ENCODE results near the gene CCNF.

Gene CCNF

DNA sequence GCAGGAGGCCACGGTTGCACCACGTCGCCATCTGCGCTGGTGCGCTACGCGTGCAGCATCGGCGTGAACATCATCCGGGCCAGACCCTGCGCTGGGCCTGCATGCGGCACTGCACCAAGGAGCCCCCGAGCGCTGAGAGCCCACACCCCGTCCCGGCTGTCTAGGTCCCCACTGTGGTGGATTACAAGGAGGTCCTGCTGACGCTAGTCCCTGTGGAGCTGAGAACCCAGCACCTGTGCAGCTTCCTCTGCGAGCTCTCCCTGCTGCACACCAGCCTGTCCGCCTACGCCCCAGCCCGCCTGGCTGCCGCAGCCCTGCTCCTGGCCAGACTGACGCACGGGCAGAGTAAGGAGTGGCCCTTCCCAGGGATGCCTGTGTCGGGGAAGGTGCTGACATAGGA is 19.9 kb downstream of the CCNF start:
- Histone ChIP-seq H3K27me3 (ENCODE audit: control insufficient read depth, insufficient read depth, low read length) (no peaks in the 10 kb centered on the region), H3K9ac (ENCODE audit: low read depth, low read length) (no peak overlapping the region), H3K36me3 (ENCODE audit: control insufficient read depth, insufficient read depth, low read length) (peaks cover 80% of the 10 kb centered on the region), H3K4me3 (ENCODE audit: low read depth, low read length) (no peak overlapping the region), H3K9me3 (ENCODE audit: control insufficient read depth, insufficient read depth, low read length) (no peaks in the 10 kb centered on the region), H3K4me1 (ENCODE audit: control insufficient read depth, insufficient read depth, low read length) (no peaks in the 10 kb centered on the region)

DNA sequence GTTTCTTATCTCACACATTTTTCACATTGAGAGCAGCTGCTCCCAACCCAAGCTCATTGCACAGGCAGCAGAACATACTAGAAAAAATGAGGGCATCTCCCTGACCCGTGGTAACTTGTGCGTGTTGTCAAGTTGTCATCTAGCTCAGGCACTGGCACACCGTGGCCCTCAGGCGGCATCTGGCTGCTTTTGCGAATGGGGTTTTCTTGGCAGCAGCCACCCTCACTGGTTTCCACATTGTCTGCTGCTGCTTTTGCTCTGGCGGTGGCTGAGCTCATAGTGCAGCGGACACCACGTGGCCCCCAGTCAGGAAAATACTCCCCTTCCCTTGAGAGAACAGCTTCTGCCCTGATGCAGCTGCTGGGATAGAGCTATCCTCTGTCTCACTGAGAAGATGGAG is 21.3 kb downstream of the CCNF start:
- Histone ChIP-seq H3K9me3 (ENCODE audit: control insufficient read depth, insufficient read depth, low read length) (no peaks in the 10 kb centered on the region), H3K4me3 (ENCODE audit: low read depth, low read length) (no peak overlapping the region), H3K9ac (ENCODE audit: low read depth, low read length) (no peak overlapping the region), H3K27me3 (ENCODE audit: control insufficient read depth, insufficient read depth, low read length) (no peaks in the 10 kb centered on the region), H3K4me1 (ENCODE audit: control insufficient read depth, insufficient read depth, low read length) (no peaks in the 10 kb centered on the region), H3K36me3 (ENCODE audit: control insufficient read depth, insufficient read depth, low read length) (peaks cover 76% of the 10 kb centered on the region)

DNA sequence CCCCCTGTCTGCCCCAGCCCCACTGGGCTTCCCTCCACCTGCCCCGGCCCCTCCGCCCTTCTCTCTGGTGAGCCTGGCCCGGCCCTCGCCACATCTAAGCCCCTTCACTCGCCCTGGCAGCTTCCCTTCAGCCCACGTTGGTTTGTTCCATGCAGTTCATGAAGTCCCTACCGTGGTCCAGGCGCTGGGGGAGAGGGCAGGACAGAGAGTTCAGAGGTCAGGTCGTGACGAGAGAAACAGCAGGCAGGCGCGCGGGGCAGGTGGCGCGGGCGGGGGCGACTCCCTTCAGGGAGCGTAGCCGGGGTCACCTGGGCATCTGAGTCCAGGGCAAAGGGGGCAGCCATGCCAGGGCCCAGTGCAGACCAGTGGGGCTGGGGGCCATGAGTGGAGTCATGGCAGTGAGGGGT is 21.7 kb downstream of the CCNF start:
- Histone ChIP-seq H3K9me3 (ENCODE audit: control insufficient read depth, insufficient read depth, low read length) (no peaks in the 10 kb centered on the region), H3K4me3 (ENCODE audit: low read depth, low read length) (no peak overlapping the region)

DNA sequence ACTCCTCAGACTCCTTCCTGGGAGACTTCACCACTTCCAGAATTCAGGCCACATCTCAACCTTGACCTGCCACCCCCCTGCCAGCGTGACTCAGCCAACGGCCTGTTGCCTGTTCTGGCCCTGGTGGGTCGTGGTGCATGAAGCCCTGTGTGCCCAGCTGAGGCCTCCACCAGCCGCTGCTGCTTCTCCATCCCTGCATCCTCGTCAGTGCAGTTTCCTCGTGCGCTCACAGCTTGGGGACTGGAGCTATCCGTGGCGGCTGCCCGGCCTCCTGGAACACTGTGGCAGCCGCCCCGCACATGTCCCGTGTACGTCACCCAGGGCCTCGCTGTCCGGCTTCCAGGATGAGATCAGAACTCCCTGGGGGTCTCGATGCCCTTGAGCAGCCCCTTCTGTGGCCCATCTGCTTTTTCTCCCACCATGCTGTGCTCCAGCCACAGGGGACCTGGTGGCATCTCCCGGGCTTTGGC is 22.6 kb downstream of the CCNF start:
- H3K9ac ChIP-seq (ENCODE audit: low read depth, low read length), result no peak overlapping the region
- H3K36me3 ChIP-seq (ENCODE audit: control insufficient read depth, insufficient read depth, low read length), result peaks cover 71% of the 10 kb centered on the region
- no peaks in the 10 kb centered on the region for H3K9me3 ChIP-seq (ENCODE audit: control insufficient read depth, insufficient read depth, low read length)
- no peaks in the 10 kb centered on the region for H3K4me1 ChIP-seq (ENCODE audit: control insufficient read depth, insufficient read depth, low read length)
- no peaks in the 10 kb centered on the region for H3K27me3 ChIP-seq (ENCODE audit: control insufficient read depth, insufficient read depth, low read length)
- H3K4me3 ChIP-seq (ENCODE audit: low read depth, low read length), result no peak overlapping the region

More for the DNA sequence above, 21.7 kb downstream of the CCNF start:
- H3K4me1 ChIP-seq (ENCODE audit: control insufficient read depth, insufficient read depth, low read length), result no peaks in the 10 kb centered on the region
- no peaks in the 10 kb centered on the region for H3K27me3 ChIP-seq (ENCODE audit: control insufficient read depth, insufficient read depth, low read length)
- H3K9ac ChIP-seq (ENCODE audit: low read depth, low read length), result no peak overlapping the region
- peaks cover 75% of the 10 kb centered on the region for H3K36me3 ChIP-seq (ENCODE audit: control insufficient read depth, insufficient read depth, low read length)

DNA sequence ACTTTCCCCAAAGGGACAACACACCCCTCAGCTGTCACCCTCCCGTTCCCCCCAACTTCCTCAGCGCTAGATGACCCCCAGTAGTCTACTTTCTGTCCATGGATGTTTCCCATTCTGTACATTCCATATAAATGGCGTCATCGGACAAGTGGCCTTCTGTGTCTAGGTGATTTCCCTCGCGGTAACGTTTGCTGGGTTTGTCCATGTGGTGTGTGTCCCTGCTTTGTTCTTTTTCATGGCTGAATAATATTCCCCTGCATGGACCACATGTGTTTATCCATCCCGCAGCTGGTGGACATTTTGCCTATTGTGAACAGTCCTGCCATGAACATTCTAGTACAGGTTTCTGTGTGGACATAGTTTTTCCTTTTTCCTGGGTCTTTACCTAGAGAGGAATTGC is 23.4 kb downstream of the CCNF start:
- Histone ChIP-seq H3K4me3 (ENCODE audit: low read depth, low read length) (no peak overlapping the region), H3K36me3 (ENCODE audit: control insufficient read depth, insufficient read depth, low read length) (peaks cover 73% of the 10 kb centered on the region), H3K27me3 (ENCODE audit: control insufficient read depth, insufficient read depth, low read length) (no peaks in the 10 kb centered on the region), H3K9ac (ENCODE audit: low read depth, low read length) (no peak overlapping the region), H3K4me1 (ENCODE audit: control insufficient read depth, insufficient read depth, low read length) (no peaks in the 10 kb centered on the region), H3K9me3 (ENCODE audit: control insufficient read depth, insufficient read depth, low read length) (no peaks in the 10 kb centered on the region)

DNA sequence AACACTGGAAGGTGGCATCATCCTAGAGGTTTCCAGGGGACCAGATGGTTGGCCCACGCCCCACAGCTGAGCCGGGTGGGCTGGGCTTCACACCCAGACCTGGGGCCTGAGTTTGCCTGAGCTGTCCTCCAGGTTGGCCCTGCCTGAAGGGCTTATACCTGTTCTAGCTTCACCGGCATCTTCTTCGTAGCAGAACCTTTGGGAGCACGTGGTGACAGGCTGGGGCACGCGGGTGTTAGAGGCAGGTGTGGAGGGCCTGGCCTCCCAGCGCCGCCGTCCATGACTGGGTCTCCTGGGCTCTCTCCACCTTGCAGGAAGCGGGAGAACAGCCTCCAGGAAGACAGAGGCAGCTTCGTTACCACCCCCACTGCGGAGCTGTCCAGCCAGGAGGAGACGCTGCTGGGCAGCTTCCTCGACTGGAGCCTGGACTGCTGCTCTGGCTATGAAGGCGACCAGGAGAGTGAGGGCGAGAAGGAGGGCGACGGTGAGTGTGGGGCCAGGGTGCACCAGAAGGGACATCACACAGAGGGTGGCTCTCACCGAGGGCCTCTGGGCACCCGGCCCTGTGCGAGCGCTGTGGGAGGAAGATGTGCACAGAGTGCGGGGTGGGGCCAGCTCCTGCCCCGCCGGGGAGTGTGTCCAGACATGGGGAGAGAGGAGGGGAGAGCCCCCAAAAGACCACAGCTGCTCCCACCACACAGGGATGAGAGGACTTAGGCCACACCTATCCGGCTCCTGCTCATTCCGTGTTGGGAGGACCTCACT is 26.0 kb downstream of the CCNF start:
- H3K27me3 ChIP-seq (ENCODE audit: control insufficient read depth, insufficient read depth, low read length), result no peaks in the 10 kb centered on the region
- no peak overlapping the region for H3K9ac ChIP-seq (ENCODE audit: low read depth, low read length)
- H3K4me3 ChIP-seq (ENCODE audit: low read depth, low read length), result no peak overlapping the region
- H3K36me3 ChIP-seq (ENCODE audit: control insufficient read depth, insufficient read depth, low read length), result peaks cover 56% of the 10 kb centered on the region
- H3K4me1 ChIP-seq (ENCODE audit: control insufficient read depth, insufficient read depth, low read length), result no peaks in the 10 kb centered on the region
- no peaks in the 10 kb centered on the region for H3K9me3 ChIP-seq (ENCODE audit: control insufficient read depth, insufficient read depth, low read length)

DNA sequence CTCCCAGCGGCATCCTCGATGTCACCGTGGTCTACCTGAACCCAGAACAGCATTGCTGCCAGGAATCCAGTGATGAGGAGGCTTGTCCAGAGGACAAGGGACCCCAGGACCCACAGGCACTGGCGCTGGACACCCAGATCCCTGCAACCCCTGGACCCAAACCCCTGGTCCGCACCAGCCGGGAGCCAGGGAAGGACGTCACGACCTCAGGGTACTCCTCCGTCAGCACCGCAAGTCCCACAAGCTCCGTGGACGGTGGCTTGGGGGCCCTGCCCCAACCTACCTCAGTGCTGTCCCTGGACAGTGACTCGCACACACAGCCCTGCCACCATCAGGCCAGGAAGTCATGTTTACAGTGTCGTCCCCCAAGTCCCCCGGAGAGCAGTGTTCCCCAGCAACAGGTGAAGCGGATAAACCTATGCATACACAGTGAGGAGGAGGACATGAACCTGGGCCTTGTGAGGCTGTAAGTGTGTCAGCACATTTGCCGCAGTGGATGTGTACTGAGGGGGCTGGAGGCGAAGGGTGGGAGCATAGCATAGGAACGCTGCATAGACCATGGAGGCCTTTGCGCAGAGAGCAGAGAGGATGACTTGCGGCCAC is 27.4 kb downstream of the CCNF start:
- H3K36me3 ChIP-seq (ENCODE audit: control insufficient read depth, insufficient read depth, low read length), result peaks cover 58% of the 10 kb centered on the region
- H3K9ac ChIP-seq (ENCODE audit: low read depth, low read length), result no peak overlapping the region
- H3K4me1 ChIP-seq (ENCODE audit: control insufficient read depth, insufficient read depth, low read length), result peaks cover 2% of the 10 kb centered on the region
- H3K9me3 ChIP-seq (ENCODE audit: control insufficient read depth, insufficient read depth, low read length), result no peaks in the 10 kb centered on the region
- no peaks in the 10 kb centered on the region for H3K27me3 ChIP-seq (ENCODE audit: control insufficient read depth, insufficient read depth, low read length)
- no peak overlapping the region for H3K4me3 ChIP-seq (ENCODE audit: low read depth, low read length)

DNA sequence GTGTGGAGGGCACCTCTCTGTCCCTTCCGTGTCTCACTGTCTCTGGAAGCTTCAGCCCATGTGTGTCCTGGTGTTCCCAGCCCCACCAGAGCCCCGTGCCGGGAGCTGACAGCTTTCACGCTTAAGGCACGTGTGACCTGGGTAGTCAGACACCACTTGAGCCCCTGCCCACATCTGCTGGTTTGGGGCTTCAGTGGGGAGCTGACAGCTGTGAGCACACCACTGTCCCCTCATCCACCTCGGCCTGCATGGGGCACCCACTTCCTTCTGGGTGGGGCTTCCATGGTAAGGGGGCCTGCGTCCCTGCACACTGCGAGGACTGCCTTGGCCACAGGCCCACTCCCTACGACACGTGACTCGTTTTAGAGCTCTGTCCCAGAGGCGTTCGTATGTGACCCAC is 28.0 kb downstream of the CCNF start:
- Histone ChIP-seq H3K4me3 (ENCODE audit: low read depth, low read length) (no peak overlapping the region), H3K9me3 (ENCODE audit: control insufficient read depth, insufficient read depth, low read length) (no peaks in the 10 kb centered on the region), H3K9ac (ENCODE audit: low read depth, low read length) (no peak overlapping the region), H3K4me1 (ENCODE audit: control insufficient read depth, insufficient read depth, low read length) (peaks cover 2% of the 10 kb centered on the region), H3K27me3 (ENCODE audit: control insufficient read depth, insufficient read depth, low read length) (no peaks in the 10 kb centered on the region), H3K36me3 (ENCODE audit: control insufficient read depth, insufficient read depth, low read length) (peaks cover 57% of the 10 kb centered on the region)

DNA sequence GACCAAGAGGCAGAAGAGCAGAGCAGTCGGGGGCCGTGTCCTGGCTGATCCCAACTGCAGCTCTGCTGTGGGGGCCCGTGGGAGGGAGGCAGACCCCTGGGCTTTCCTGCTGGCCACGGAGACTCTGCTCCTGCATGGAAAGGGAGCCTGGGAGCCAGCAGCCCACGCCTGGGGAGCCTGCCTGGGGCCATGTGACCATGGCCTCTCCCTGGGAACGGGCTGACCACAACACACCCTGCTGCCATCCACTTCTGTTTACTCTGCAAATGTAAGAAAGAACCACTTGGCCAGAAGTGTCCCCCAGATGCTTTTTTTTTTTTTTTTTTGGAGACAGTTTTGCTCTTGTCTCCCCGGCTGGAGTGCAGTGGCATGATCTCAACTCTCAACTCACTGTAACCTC is 28.7 kb downstream of the CCNF start:
- H3K4me1 ChIP-seq (ENCODE audit: control insufficient read depth, insufficient read depth, low read length), result peaks cover 2% of the 10 kb centered on the region
- no peak overlapping the region for H3K9ac ChIP-seq (ENCODE audit: low read depth, low read length)
- no peaks in the 10 kb centered on the region for H3K9me3 ChIP-seq (ENCODE audit: control insufficient read depth, insufficient read depth, low read length)
- H3K4me3 ChIP-seq (ENCODE audit: low read depth, low read length), result no peak overlapping the region
- peaks cover 56% of the 10 kb centered on the region for H3K36me3 ChIP-seq (ENCODE audit: control insufficient read depth, insufficient read depth, low read length)
- H3K27me3 ChIP-seq (ENCODE audit: control insufficient read depth, insufficient read depth, low read length), result no peaks in the 10 kb centered on the region

DNA sequence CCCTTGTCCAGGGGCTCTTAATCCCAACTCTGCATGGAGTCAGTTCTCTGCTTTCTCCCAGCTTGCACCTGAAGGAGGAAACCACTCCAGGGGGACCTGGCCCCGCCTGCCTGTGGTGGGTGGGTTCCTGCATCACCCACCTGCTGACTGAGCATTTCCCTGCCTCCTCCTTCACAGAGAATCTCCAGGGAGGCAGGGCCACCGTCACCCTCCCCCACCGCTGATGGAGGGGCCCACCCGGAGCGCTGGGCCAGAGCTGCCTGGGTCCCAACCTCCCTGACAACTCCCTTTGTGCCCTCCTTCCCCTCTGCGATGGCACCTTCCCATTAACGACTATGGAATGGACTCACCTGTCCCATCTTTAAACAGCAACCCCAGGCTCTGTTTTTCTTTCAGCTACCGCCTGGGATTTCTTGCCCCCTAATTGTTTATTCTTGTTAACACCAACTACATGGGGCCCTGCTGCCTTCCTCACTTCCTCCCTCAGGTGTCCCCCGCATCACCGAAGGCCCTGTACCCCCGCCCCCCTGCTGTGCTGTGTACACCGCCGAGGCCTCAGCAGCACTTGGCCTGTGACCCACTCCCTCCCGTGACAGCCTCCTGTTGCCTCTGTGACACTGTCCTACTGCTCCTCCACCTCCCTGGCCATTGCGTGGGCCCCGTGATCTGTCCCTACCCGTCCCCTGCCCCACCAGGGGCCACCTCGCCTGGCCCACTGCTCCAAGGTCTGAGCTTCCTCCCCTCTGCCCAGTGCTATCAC is 29.8 kb downstream of the CCNF start:
- H3K4me1 ChIP-seq (ENCODE audit: control insufficient read depth, insufficient read depth, low read length), result peaks cover 2% of the 10 kb centered on the region
- peaks cover 49% of the 10 kb centered on the region for H3K36me3 ChIP-seq (ENCODE audit: control insufficient read depth, insufficient read depth, low read length)
- no peaks in the 10 kb centered on the region for H3K9me3 ChIP-seq (ENCODE audit: control insufficient read depth, insufficient read depth, low read length)
- H3K4me3 ChIP-seq (ENCODE audit: low read depth, low read length), result peak overlapping the region; percentile 81
- H3K9ac ChIP-seq (ENCODE audit: low read depth, low read length), result peak overlapping the region; percentile 56
- H3K27me3 ChIP-seq (ENCODE audit: control insufficient read depth, insufficient read depth, low read length), result no peaks in the 10 kb centered on the region

DNA sequence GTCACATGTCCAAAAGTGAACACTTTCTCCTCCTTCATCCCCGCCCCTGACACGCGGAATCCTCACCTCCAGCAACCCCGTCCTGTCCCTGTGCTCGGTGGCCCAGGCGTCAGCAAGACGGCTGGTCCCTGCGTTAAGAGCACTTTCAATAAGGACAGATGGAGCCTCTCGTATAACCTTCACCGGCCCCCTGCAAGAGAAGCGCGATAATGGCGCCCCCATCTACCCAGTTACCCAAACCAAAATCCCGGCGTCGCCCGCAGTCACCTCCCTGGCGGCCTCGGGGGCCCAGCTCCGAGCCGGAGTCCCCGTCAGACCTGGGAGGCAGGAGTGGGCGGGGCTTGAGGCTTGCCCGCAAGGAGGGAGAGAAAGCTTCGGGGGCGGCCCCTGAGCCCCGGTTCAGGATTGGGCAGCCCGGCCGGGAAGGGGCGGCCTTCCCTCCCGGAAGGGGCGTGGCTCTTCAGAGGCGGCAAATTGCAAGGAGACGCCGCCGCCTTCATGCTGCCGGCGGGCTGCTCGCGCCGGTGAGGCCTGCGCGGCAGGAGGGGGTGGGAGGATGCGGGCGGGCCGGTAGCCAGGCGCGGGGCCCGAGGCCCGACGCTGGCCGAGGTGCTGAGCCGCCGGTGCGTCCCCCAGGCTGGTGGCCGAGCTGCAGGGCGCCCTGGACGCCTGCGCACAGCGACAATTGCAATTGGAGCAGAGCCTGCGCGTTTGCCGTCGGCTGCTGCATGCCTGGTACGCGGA is 30.6 kb downstream of the CCNF start, which contains the start of gene TEDC2:
Gene TEDC2 (plus strand): TSS at position 463 of the 744 bp plus-strand sequence. CDS start 36 bp downstream, at position 499.
- Histone ChIP-seq H3K36me3 (ENCODE audit: control insufficient read depth, insufficient read depth, low read length) (peaks cover 45% of the 10 kb centered on the region), H3K27me3 (ENCODE audit: control insufficient read depth, insufficient read depth, low read length) (no peaks in the 10 kb centered on the region), H3K4me1 (ENCODE audit: control insufficient read depth, insufficient read depth, low read length) (peaks cover 2% of the 10 kb centered on the region), H3K4me3 (ENCODE audit: low read depth, low read length) (peak within 1 kb of the TSS; percentile 81), H3K9ac (ENCODE audit: low read depth, low read length) (peak within 1 kb of the TSS; percentile 83), H3K9me3 (ENCODE audit: control insufficient read depth, insufficient read depth, low read length) (no peaks in the 10 kb centered on the region)

Measured in iPS-15b (cell line).